Glutamatergic neuron (in vitro differentiated cells): ENCODE measurements around the gene KIRREL3. TPM values are rescaled to one million over a fixed set of nuclear protein-coding genes. Genes with fewer than 3 reads are reported as not detected.

ENCODE experiments used
- DNase-seq: peaks from one replicate; pipeline ENCODE4 v3.0.0; 2022
- H3K27ac Mint-ChIP-seq: one replicate; pipeline ENCODE4 v1.8.0; 2020; ENCODE audit warnings: mild to moderate bottlenecking, mixed read lengths, inconsistent platforms; ENCODE audit not compliant: unreplicated experiment
- H3K27me3 Mint-ChIP-seq: one replicate; pipeline ENCODE4 v1.8.0; 2020; ENCODE audit warnings: mild to moderate bottlenecking, moderate library complexity, mixed read lengths, inconsistent platforms; ENCODE audit not compliant: unreplicated experiment
- H3K36me3 Mint-ChIP-seq: one replicate; pipeline ENCODE4 v1.8.0; 2020; ENCODE audit warnings: mild to moderate bottlenecking, mixed read lengths, inconsistent platforms; ENCODE audit not compliant: unreplicated experiment
- H3K4me1 Mint-ChIP-seq: one replicate; pipeline ENCODE4 v1.8.0; 2020; ENCODE audit warnings: mild to moderate bottlenecking, low read depth, mixed read lengths, inconsistent platforms; ENCODE audit not compliant: unreplicated experiment
- H3K4me3 Mint-ChIP-seq: one replicate; pipeline ENCODE4 v1.8.0; 2020; ENCODE audit warnings: mild to moderate bottlenecking, mixed read lengths, inconsistent platforms; ENCODE audit not compliant: unreplicated experiment
- H3K9me3 Mint-ChIP-seq: one replicate; pipeline ENCODE4 v1.8.0; 2020; ENCODE audit warnings: mild to moderate bottlenecking, moderate library complexity, mixed read lengths, inconsistent platforms; ENCODE audit not compliant: unreplicated experiment
- total RNA-seq: library from RNA; stranded (reverse); fragmentation: NEBNext Ultra II Directional; extraction: Animal tissue kit (Norgen Biotek cat#: 25700); gene quantifications from one replicate; pipeline ENCODE4 v1.2.1, GENCODE V29; 2021; ENCODE audit not compliant: unreplicated experiment
- TF ChIP-seq, protein P1 (sequence below): fragments of 200-600 bp; sonication (generic); IDR thresholded peaks from one replicate; pipeline ENCODE4 v1.5.0; 2021; ENCODE audit not compliant: partially characterized antibody, unreplicated experiment

KIRREL3 gene
- total RNA-seq, 1 donor from 2014 or later, result 25.3 TPM

DNA sequence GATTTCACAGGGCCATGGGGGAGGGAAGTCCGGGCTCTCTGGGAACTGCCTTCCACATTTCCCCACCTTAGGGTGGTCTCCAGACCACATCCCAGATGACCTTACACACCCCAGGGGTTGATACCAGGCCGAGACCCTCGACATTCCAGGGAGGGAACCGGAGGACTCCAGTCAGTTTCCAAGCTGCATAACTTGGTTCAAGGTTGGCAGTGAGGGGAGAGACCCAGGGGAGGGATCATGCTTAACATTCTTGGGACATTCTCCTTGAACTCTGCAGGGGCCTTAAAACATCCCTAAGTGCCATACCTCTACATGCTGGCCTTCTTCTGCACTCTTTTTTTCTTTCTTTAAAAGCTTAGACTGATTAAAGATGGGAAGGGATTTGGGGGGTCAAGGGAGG, 394.1 kb downstream of the KIRREL3 start:
- H3K4me3 Mint-ChIP-seq, result no peak overlapping the region
- DNase-seq, result no peak
- H3K9me3 Mint-ChIP-seq, result peaks cover 6% of the 10 kb centered on the region
- H3K27me3 Mint-ChIP-seq, result peaks cover 15% of the 10 kb centered on the region
- no peak overlapping the region for H3K27ac Mint-ChIP-seq
- no peaks in the 10 kb centered on the region for H3K36me3 Mint-ChIP-seq
- TF ChIP-seq, protein P1, sequence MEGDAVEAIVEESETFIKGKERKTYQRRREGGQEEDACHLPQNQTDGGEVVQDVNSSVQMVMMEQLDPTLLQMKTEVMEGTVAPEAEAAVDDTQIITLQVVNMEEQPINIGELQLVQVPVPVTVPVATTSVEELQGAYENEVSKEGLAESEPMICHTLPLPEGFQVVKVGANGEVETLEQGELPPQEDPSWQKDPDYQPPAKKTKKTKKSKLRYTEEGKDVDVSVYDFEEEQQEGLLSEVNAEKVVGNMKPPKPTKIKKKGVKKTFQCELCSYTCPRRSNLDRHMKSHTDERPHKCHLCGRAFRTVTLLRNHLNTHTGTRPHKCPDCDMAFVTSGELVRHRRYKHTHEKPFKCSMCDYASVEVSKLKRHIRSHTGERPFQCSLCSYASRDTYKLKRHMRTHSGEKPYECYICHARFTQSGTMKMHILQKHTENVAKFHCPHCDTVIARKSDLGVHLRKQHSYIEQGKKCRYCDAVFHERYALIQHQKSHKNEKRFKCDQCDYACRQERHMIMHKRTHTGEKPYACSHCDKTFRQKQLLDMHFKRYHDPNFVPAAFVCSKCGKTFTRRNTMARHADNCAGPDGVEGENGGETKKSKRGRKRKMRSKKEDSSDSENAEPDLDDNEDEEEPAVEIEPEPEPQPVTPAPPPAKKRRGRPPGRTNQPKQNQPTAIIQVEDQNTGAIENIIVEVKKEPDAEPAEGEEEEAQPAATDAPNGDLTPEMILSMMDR, result no peak
- H3K4me1 Mint-ChIP-seq, result peaks cover 18% of the 10 kb centered on the region

DNA sequence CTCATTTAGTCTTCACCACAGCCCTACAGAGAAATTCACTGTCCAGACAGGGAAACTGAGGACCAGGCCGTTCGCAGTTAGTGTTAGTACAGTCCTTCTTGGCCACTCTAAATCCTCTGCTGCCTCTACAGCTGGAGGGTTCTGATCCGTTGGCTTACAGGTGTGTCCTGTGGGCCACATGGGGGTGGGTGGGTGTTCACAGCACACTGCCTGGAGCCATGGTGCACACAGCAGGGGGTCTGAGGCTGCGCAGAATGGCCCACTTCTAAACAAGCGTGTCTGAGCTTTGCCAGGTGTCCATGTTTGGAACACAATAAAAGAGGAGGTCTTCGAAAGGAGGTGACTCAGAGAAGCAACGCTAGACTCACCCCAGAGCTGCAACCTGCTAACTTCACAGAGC, 396.1 kb downstream of the KIRREL3 start:
- Mint-ChIP-seq H3K9me3 (peaks cover 11% of the 10 kb centered on the region), H3K27me3 (peaks cover 13% of the 10 kb centered on the region), H3K4me3 (no peak overlapping the region), H3K27ac (no peak overlapping the region), H3K4me1 (peaks cover 22% of the 10 kb centered on the region), H3K36me3 (no peaks in the 10 kb centered on the region)
- TF ChIP-seq, protein P1, result no peak
- no peak for DNase-seq

DNA sequence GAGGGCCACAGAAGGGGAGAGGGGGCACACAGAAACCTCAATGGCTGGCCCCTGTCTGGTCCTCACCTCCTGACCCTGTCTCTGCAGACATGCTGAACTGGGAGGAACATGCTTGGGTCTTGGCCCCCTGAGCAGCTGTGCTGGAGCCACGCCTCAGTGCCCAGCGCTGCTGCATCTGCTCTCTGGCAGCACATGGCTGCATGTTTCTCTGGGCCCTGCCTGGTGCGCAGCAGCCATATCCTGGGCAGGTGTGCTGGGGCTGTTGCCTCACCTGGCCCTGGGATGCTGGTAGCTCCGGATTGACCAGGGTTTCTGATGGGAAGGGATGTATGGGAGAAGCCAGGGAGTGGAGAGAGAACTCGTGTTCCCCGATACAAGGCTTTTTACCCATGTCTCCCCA, 397.1 kb downstream of the KIRREL3 start:
- DNase-seq, result no peak
- H3K27ac Mint-ChIP-seq, result no peak overlapping the region
- TF ChIP-seq, protein P1, result no peak
- peaks cover 18% of the 10 kb centered on the region for H3K4me1 Mint-ChIP-seq
- H3K9me3 Mint-ChIP-seq, result peaks cover 11% of the 10 kb centered on the region
- H3K36me3 Mint-ChIP-seq, result no peaks in the 10 kb centered on the region
- H3K4me3 Mint-ChIP-seq, result no peak overlapping the region
- H3K27me3 Mint-ChIP-seq, result peaks cover 7% of the 10 kb centered on the region

DNA sequence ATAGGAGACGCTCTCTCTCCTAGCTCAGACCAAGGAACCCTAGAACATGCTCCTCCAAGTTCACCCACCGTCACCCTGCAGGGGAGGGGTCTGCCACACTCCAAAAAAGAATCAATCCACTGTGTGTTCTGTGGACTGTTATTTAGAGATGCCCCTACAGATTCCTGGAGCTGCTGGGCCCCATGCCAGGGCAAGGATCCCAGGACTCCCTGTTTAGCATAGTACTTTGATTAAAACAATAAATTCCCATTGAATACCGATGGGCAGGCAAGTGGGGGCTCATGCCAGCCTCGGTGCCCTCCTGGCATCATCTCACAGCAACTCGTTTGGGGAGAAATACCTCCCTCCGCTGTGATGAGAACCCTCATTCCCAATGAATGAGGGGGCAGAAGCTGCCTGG, 397.6 kb downstream of the KIRREL3 start:
- no peaks in the 10 kb centered on the region for H3K36me3 Mint-ChIP-seq

DNA sequence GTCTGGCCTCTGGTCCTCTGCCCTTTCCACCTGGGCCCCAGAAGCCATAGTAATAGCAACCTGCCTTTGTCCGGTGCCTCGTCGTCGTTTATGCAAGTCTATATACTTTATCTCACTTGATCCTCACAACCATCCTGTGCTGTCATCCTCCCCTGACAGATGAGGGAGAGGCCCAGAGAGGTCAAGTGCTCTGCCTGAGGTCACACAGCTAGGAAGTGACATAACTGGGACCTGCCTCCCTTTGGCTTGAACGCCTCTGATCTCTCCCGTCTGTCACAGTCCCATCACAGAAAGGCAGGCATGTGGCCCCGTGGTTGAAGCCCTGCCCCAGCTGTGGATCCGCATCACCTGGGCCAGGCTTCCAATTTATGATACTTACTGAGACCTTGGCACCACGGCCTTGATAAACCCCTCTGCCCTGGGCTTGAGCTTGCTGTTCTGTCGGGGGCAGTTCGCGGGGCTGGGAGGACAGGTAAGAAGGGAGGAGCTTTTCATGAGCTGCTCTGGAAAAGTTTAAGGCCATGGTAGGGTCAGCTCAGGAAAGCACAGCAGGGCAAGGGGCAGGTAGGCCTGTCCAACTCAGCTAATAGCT, 398.1 kb downstream of the KIRREL3 start:
- Mint-ChIP-seq H3K9me3 (peaks cover 11% of the 10 kb centered on the region), H3K36me3 (no peaks in the 10 kb centered on the region), H3K4me1 (peaks cover 17% of the 10 kb centered on the region), H3K27me3 (peaks cover 6% of the 10 kb centered on the region), H3K27ac (no peak overlapping the region), H3K4me3 (no peak overlapping the region)
- no peak for DNase-seq
- TF ChIP-seq, protein P1, result no peak

More for the DNA sequence above, 397.6 kb downstream of the KIRREL3 start:
- peaks cover 6% of the 10 kb centered on the region for H3K27me3 Mint-ChIP-seq
- TF ChIP-seq, protein P1, result no peak
- H3K4me1 Mint-ChIP-seq, result peaks cover 17% of the 10 kb centered on the region
- no peak for DNase-seq
- H3K27ac Mint-ChIP-seq, result no peak overlapping the region
- H3K4me3 Mint-ChIP-seq, result no peak overlapping the region
- peaks cover 11% of the 10 kb centered on the region for H3K9me3 Mint-ChIP-seq
